Uterus (tissue), 2 donors: Measurements from ENCODE around the gene ZNF24.

Source experiments
- CTCF ChIP-seq, 4 experiments: fragments of 200-600 bp in 2 of 4; fragments of 450-650 bp in 2 of 4; sonication (generic) in 2 of 4; IDR thresholded peaks; one replicate each; pipeline ENCODE4 v1.5.1; 2016 to 2019; ENCODE audit warnings: antibody characterized with exemption in 4 of 4, mild to moderate bottlenecking in 2 of 4, moderate library complexity in 1 of 4
- POLR2A ChIP-seq, 2 donors: fragments of 450-650 bp; IDR thresholded peaks; one replicate each; pipeline ENCODE4 v1.6.1; 2016; ENCODE audit warnings: antibody characterized with exemption in 2 of 2, mild to moderate bottlenecking in 1 of 2, moderate library complexity in 1 of 2

- TF ChIP-seq CTCF (IDR thresholded peaks at IDR 0.05): no peak
- no peak for TF ChIP-seq POLR2A (IDR thresholded peaks at IDR 0.05)
Measured at GRCh38 chr18:35344736-35345459, 678 bp upstream of the ZNF24 start.
